Endothelial cell of umbilical vein (primary cell): ENCODE measurements around the gene ACTL8. TPM values are rescaled to one million over a fixed set of nuclear protein-coding genes. Genes with fewer than 3 reads are reported as not detected.

Experiments used
- BruUV-seq: library from RNA; stranded (reverse); fragments of 400-500 nt; replicated peaks from 2 replicates; lab custom pipeline; 2021; lab: Mats Ljungman, UMichigan
- CTCF ChIA-PET: fragments of 300-600, 350-600 bp; sonication (Branson Sonifier 250); formaldehyde crosslinking; loops from one replicate; lab custom pipeline; 2021; ENCODE audit warnings: antibody characterized with exemption, inconsistent platforms; lab: Charles Lee
- POLR2A ChIA-PET: fragments of 300-600, 350-600 bp; sonication (Branson Sonifier 250); formaldehyde crosslinking; loops from one replicate; lab custom pipeline; 2021; ENCODE audit warnings: antibody characterized with exemption, inconsistent platforms; lab: Charles Lee
- DNase-seq: peaks from one replicate; pipeline ENCODE4 v3.0.0-alpha.2; 2011; ENCODE audit warnings: low read depth, low spot score
- FAIRE-seq: peaks from 2 replicates; lab custom pipeline; 2011; peaks lifted over from hg19 to GRCh38; lab: Jason Lieb, UNC
- H2AFZ ChIP-seq: 2 replicates; pipeline ENCODE4 v1.6.0; 2012; ENCODE audit warnings: low read depth, low read length, control low read depth, inconsistent platforms
- H3K27ac ChIP-seq: 2 replicates; pipeline ENCODE4 v1.5.1; 2011; ENCODE audit warnings: low read depth, mild to moderate bottlenecking, control low read depth, low read length, moderate library complexity; ENCODE audit not compliant: insufficient read depth
- H3K27me3 ChIP-seq, 2 experiments: 2 replicates each; pipeline versions ENCODE4 v1.6.0 to v1.6.1; 2011; ENCODE audit warnings: low read length in 2 of 2, mixed read lengths in 1 of 2; ENCODE audit not compliant: control insufficient read depth in 2 of 2, insufficient read depth in 2 of 2
- H3K36me3 ChIP-seq, 2 experiments: 2 replicates in 1 of 2; 3 replicates in 1 of 2; pipeline ENCODE4 v1.5.1; 2011; ENCODE audit warnings: low read length in 2 of 2, mild to moderate bottlenecking in 1 of 2, moderate library complexity in 1 of 2; ENCODE audit not compliant: control insufficient read depth in 2 of 2, insufficient read depth in 2 of 2; ENCODE audit errors: extremely low read depth in 1 of 2
- H3K4me1 ChIP-seq: 3 replicates; pipeline ENCODE4 v1.5.1; 2011; ENCODE audit warnings: mild to moderate bottlenecking, low read length; ENCODE audit not compliant: control insufficient read depth, insufficient read depth; ENCODE audit errors: extremely low read depth
- H3K4me2 ChIP-seq: 2 replicates; pipeline ENCODE4 v1.6.1; 2011; ENCODE audit warnings: low read length, control low read depth, mixed read lengths; ENCODE audit not compliant: insufficient read depth
- H3K4me3 ChIP-seq, 3 experiments: fragments of 200-600 bp in 1 of 3; sonication (generic), shearing (Covaris generic) in 1 of 3; replicated peaks in 1 of 3; 2 replicates each; pipeline ENCODE4 v1.5.1; 2011 to 2016; ENCODE audit warnings: control low read depth in 3 of 3, low read length in 3 of 3, mild to moderate bottlenecking in 2 of 3, inconsistent platforms in 1 of 3, low read depth in 1 of 3, moderate library complexity in 1 of 3; ENCODE audit not compliant: insufficient read depth in 1 of 3
- H3K79me2 ChIP-seq: 2 replicates; pipeline ENCODE4 v1.6.0; 2012; ENCODE audit warnings: low read length, inconsistent platforms; ENCODE audit not compliant: control insufficient read depth, insufficient read depth
- H3K9ac ChIP-seq: replicated peaks from 2 replicates; pipeline ENCODE3; 2011; ENCODE audit warnings: low read length, control low read depth; ENCODE audit not compliant: insufficient read depth; ENCODE audit errors: extremely low read depth
- H3K9me1 ChIP-seq: replicated peaks from 3 replicates; pipeline ENCODE4 v1.6.0; 2011; ENCODE audit warnings: mild to moderate bottlenecking, low read length; ENCODE audit not compliant: control insufficient read depth, insufficient read depth; ENCODE audit errors: extremely low read depth
- H3K9me3 ChIP-seq: replicated peaks from 2 replicates; pipeline ENCODE4 v1.5.1; 2012; ENCODE audit warnings: low read length, inconsistent platforms; ENCODE audit not compliant: control insufficient read depth, insufficient read depth
- H4K20me1 ChIP-seq: replicated peaks from 2 replicates; pipeline ENCODE3; 2011; ENCODE audit warnings: mild to moderate bottlenecking, low read length; ENCODE audit not compliant: control insufficient read depth, insufficient read depth; ENCODE audit errors: extremely low read depth
- EZH2 ChIP-seq: IDR thresholded peaks from 2 replicates; pipeline ENCODE4 v1.6.1; 2012; ENCODE audit warnings: borderline replicate concordance, low read depth, mild to moderate bottlenecking, moderate library complexity, low read length, inconsistent platforms; ENCODE audit not compliant: severe bottlenecking
- FOS ChIP-seq: IDR thresholded peaks from 2 replicates; pipeline ENCODE4 v1.6.1; 2011; ENCODE audit warnings: mild to moderate bottlenecking, low read length, moderate library complexity, borderline replicate concordance; ENCODE audit not compliant: insufficient read depth
- GATA2 ChIP-seq: IDR thresholded peaks from 2 replicates; pipeline ENCODE4 v1.7.0; 2011; ENCODE audit warnings: low read depth, mild to moderate bottlenecking, moderate library complexity, mixed read lengths, low read length; ENCODE audit not compliant: insufficient read length, insufficient read depth
- JUN ChIP-seq: IDR thresholded peaks from 2 replicates; pipeline ENCODE4 v1.6.1; 2011; ENCODE audit warnings: borderline replicate concordance, low read depth; ENCODE audit not compliant: insufficient read length, insufficient read depth
- MYC ChIP-seq: IDR thresholded peaks from one replicate; pipeline ENCODE4 v1.6.1; 2011; ENCODE audit warnings: mild to moderate bottlenecking, low read depth, low read length
- POLR2A ChIP-seq: IDR thresholded peaks from 2 replicates; pipeline ENCODE4 v1.6.1; 2012; ENCODE audit warnings: low read depth, mild to moderate bottlenecking, control low read depth, low read length
- POLR2AphosphoS5 ChIP-seq: IDR thresholded peaks from 2 replicates; pipeline ENCODE4 v1.6.1; 2012; ENCODE audit warnings: low read depth, mild to moderate bottlenecking, control low read depth, low read length, moderate library complexity; ENCODE audit not compliant: insufficient read depth
- dilution Hi-C: fragments of 300-500 bp; cut with MboI; formaldehyde crosslinking; loops from one replicate; pipeline ENCODE4 v1.15.0; 2019; ENCODE audit warnings: low sequenced_read_pairs; ENCODE audit not compliant: extremely low pct_ligation_motif_present
- intact Hi-C: fragments of 100-400 bp; cut with micrococcal nuclease; formaldehyde crosslinking; loops from one replicate; pipeline ENCODE4 v1.10.0; 2022
- polyA plus RNA-seq, 4 experiments: library from polyadenylated mRNA; depleted of rRNA in 3 of 4; stranded (reverse) in 3 of 4; unstranded in 1 of 4; fragments of >200 nt; gene quantifications; 2 replicates each; pipeline versions ENCODE4 v1.2.1 to v1.2.3, GENCODE V29; 2011 to 2012; ENCODE audit warnings: missing spikeins in 1 of 4
- total RNA-seq: library from RNA; stranded (reverse); gene quantifications from 2 replicates; pipeline ENCODE4 v1.2.3, GENCODE V29; 2021
- TF ChIP-seq, protein P1 (sequence below), 2 donors: IDR thresholded peaks; 1 replicate in 1 of 2; 2 replicates in 1 of 2; pipeline ENCODE4 v1.5.1; 2011; ENCODE audit warnings: low read length in 2 of 2, mild to moderate bottlenecking in 2 of 2, moderate library complexity in 2 of 2, control low read depth in 1 of 2, inconsistent platforms in 1 of 2, low read depth in 1 of 2; ENCODE audit not compliant: insufficient read depth in 1 of 2; ENCODE audit errors: extremely low read depth in 1 of 2
- TF ChIP-seq, protein P2 (sequence below): IDR thresholded peaks from 2 replicates; pipeline ENCODE4 v1.6.1; 2011; ENCODE audit not compliant: insufficient read depth, insufficient read length

The ACTL8 gene
- total and polyA plus RNA-seq, 2 donors (not counting 3 experiments of a cell fraction or from before 2014, with no cell fraction given) = not detected

DNA sequence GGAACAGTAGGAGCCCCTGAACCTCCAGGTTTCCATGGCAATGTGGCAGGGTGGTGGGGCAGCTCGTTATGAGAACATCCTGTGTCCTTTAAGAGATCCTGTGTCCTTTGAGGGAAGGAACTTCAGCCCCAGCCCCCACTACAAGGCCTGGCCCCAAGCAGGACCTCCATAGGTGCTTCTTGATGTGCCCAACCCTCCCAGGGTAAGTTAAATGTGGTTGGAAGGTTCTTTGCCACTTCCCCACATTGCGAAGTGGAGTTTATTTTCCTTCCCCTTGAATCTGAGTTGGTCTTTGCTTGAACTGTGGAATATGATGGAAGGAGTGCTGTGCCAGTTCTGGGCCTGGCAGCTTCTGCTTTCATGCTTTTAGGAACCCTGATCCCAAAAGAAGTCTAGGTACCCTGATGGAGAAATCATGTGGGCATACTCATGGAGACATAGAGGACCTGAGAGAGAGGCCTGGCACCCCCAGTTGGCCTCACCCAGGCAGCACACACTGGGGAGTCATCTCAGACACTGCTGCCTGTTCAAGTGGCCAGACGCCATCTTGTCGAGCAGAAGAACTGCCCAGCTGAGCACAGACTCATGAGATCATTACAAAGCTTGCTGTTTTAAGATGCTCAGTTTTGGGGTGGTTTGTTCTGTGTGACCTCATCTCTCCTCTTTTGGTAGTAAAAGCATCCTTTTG is 44.1 kb upstream of the ACTL8 start:
- no peaks in the 10 kb centered on the region for H3K36me3 ChIP-seq
- no peak overlapping the region for H3K4me2 ChIP-seq
- intact Hi-C loops = no loop called here
- no peaks in the 10 kb centered on the region for H3K27me3 ChIP-seq
- no peaks in the 10 kb centered on the region for H3K9me1 ChIP-seq
- CTCF ChIA-PET = no interaction called here
- no peak for FAIRE-seq
- BruUV-seq = no TSS peak
- H4K20me1 ChIP-seq = no peaks in the 10 kb centered on the region
- H3K9ac ChIP-seq = no peak overlapping the region
- H2AFZ ChIP-seq = no peak overlapping the region
- POLR2A ChIA-PET = no interaction called here
- H3K9me3 ChIP-seq = no peaks in the 10 kb centered on the region
- no peak for DNase-seq
- no peak overlapping the region for H3K4me3 ChIP-seq
- H3K79me2 ChIP-seq = no peaks in the 10 kb centered on the region
- TF ChIP-seq POLR2A = no peak
- TF ChIP-seq, protein P1, sequence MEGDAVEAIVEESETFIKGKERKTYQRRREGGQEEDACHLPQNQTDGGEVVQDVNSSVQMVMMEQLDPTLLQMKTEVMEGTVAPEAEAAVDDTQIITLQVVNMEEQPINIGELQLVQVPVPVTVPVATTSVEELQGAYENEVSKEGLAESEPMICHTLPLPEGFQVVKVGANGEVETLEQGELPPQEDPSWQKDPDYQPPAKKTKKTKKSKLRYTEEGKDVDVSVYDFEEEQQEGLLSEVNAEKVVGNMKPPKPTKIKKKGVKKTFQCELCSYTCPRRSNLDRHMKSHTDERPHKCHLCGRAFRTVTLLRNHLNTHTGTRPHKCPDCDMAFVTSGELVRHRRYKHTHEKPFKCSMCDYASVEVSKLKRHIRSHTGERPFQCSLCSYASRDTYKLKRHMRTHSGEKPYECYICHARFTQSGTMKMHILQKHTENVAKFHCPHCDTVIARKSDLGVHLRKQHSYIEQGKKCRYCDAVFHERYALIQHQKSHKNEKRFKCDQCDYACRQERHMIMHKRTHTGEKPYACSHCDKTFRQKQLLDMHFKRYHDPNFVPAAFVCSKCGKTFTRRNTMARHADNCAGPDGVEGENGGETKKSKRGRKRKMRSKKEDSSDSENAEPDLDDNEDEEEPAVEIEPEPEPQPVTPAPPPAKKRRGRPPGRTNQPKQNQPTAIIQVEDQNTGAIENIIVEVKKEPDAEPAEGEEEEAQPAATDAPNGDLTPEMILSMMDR (IDR thresholded peaks at IDR 0.05; ENCODE audit: extremely low read depth in 1 of 2, insufficient read depth in 1 of 2, low read depth in 1 of 2, low read length in 2 of 2) = no peak
- TF ChIP-seq MYC = no peak
- no peak for TF ChIP-seq FOS
- TF ChIP-seq, protein P2, sequence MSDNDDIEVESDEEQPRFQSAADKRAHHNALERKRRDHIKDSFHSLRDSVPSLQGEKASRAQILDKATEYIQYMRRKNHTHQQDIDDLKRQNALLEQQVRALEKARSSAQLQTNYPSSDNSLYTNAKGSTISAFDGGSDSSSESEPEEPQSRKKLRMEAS = no peak
- TF ChIP-seq POLR2AphosphoS5 = no peak
- no peak for TF ChIP-seq JUN
- no peak for TF ChIP-seq GATA2
- no peak for TF ChIP-seq EZH2
- no peaks in the 10 kb centered on the region for H3K4me1 ChIP-seq
- H3K27ac ChIP-seq = no peak overlapping the region
- dilution Hi-C loops = no loop called here
